GM19463 (cell line): ENCODE results near the gene RHNO1.
A peak's percentile ranks its signal among the peaks of the same experiment; 100 is the strongest.
"Not testable (repeated sequence)": the region's sequence is repeated elsewhere in the genome, so short reads cannot be mapped to it uniquely, and the experiment has no call there.

Source experiments
- ATAC-seq: cut with Tn5 transposase; IDR thresholded peaks from one replicate; pipeline ENCODE4 v1.9.1; 2021; ENCODE audit warnings: mild to moderate bottlenecking, moderate library complexity; ENCODE audit not compliant: unreplicated experiment

RHNO1 gene

GRCh38 chr12:2858334-2858733 lies 18.7 kb upstream of the RHNO1 start:
- no peak for ATAC-seq

- ATAC-seq: no peak
These were observed 18.0 kb upstream of the RHNO1 start for GRCh38 chr12:2858944-2859421.

GRCh38 chr12:2860170-2860569 lies 16.9 kb upstream of the RHNO1 start:
- no peak for ATAC-seq

GRCh38 chr12:2862876-2863275 lies 14.1 kb upstream of the RHNO1 start:
- no peak for ATAC-seq

DNA sequence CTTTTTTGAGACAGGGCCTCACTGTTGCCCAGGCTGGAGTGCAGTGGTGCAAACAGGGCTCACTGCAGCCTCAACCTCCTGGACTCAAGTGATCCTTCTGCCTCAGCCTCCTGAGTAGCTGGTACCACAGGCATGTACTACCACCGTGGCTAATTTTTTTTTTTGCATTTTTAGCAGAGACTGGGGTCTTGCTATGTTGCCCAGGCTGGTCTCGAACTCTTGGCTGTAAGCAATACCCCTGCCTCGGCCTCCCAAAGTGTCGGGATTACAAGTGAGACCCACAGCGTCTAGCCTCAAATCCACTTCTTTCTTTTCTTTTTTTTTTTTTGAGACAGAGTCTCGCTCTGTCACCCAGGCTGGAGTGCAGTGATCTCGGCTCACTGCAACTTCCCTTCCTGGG lies 13.6 kb upstream of the RHNO1 start:
- not testable (repeated sequence) for ATAC-seq

DNA sequence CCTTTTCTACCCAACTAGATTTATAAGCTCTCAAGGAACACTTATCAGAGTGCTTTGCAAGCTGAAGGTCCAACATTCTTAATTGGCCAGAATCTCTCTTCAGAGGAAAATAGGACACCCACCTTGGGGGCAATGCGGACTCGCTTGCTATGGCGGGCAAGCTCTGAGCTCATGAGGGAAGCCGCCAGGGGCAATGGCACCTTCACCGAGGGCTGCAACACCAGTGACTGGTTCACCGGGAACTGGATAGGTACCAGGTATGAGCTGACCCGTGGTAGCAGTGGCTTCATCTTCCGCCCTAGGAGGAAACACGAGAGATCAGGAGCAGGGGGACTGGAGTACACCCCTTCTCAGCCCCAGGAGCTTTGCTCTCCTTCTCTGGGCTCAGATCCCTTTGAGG lies 12.8 kb upstream of the RHNO1 start:
- ATAC-seq: no peak

- not testable (repeated sequence) for ATAC-seq
These were observed 7.9 kb upstream of the RHNO1 start for GRCh38 chr12:2868986-2869632.

- ATAC-seq: peak; percentile 25
These were observed 484 bp upstream of the RHNO1 start for GRCh38 chr12:2876431-2877046.

GRCh38 chr12:2877953-2878732 lies 1.1 kb downstream of the RHNO1 start:
- no peak for ATAC-seq

DNA sequence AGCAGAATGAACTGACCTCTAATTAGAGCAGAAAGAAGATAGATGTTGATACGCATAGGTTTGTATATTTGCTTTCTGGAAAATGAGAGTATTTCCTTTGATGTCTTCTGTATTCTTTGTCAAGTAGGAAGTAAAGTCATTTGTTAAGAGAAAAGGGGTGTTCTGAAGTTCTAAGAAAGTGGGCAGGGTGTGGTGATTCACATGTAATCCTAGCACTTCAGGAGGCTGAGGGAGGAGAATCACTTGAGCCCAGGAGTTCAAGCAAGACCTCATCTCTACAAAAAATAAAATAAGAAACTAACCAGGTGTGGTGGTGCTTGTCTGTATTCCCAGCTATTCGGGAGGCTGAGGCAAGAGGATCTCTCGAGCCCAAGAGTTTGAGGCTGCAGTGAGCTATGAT lies 2.8 kb downstream of the RHNO1 start:
- ATAC-seq: no peak

DNA sequence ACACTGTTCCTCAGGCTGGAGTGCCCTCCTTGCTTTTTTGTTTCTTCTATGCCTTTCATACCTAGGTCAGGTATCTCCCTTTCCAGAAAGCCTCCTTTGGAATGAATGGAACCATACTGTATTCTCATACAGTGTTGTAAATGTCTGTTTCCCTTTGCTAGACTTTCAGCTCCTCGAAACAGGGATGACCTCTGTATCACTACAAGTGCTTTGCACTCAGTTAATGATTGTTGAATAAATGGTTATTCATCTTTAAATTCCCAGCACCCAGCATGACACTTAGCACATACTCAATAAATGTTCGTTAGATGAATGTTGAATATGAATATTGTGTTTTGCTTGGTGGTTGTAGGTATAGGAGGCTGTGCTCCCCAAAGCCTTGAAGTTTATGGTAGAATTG lies 7.8 kb downstream of the RHNO1 start:
- no peak for ATAC-seq

GRCh38 chr12:2886768-2887450 lies 9.9 kb downstream of the RHNO1 start:
- ATAC-seq: no peak

GRCh38 chr12:2890001-2890387 lies 13.0 kb downstream of the RHNO1 start:
- no peak for ATAC-seq

DNA sequence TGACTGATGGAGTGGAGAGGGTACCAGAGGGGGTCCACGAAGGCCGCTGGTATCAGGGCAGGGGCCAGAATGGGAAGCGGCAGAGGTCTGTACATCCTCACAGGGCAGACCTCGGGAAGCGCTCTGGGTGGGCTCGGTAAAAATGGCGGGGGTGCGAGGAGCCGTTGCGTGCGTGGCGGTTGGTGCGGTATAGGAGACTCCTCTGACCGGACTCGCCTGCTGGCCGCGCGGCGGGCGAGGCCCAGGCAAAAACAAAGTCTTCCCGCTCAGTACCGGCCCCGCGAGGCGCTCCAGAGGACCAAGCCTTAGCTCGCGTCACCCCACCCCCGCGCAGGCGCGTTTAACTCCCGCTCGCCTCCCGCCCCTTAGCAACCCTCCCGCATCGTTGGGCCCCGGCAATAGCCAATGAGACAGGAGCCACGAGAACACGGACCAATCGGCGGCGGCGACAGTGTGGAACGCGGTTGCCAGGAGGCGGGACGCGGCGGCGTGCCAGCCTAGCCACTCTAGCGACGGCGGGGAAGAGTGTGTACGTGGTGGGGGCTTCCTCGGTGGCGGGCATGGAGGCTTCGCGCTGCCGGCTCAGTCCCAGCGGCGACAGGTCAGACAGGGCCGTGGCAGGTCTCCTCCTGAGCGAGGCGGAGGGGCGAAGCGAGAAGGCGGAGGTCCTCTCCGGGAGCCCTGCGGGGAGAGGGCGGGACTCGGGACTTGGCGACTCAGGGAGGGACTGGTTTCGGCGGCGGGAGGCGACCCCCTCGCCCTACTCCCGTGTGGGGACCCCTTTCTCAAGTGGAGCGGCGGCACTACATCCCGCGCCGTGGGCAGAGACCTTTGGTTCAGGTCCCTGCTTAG lies 13.6 kb downstream of the RHNO1 start, which contains the start of gene TULP3:
Gene TULP3 (plus strand): TSS at position 504 of the 852 bp plus-strand sequence. CDS start 57 bp downstream, at position 561.
- ATAC-seq: peak; percentile 98

DNA sequence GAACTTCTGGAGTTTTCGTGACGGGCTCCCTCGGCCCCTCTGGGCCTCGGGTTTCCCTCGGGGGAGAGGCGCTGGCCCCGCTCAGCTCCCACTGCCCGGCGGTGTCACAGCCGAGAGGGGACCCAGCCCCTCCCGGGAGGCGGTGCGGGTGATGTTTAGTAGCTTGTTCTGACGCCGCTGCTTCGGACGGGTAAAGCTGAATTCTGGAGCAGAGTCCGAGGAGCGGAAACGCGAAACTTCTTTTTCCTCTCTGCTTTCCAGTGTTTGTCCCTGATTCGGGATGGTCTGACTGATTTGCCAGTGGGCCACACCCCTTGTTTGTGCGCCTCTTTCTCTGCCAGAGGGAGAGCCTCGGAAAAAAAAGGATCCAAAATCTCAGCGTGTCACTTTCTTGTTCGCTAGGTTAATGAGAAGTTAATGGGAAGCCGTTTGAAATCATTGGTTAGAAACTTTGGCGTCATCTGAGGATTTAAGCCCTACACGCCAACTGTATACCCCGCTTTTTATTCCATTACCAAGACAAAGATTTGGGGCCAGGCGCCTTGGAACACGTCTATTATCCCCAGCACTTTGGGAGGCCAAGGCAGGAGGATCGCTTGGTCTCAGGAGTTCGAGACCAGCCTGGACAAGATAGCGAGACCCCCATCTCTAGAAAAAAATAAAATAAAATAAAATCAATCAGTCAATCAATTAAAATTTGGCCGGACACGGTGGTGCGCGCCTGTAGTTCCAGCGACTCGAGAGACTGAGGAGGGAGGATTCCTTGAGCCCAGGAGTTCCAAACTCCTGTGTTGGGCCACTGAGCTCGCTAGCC lies 14.4 kb downstream of the RHNO1 start:
- ATAC-seq: peak; percentile 12

DNA sequence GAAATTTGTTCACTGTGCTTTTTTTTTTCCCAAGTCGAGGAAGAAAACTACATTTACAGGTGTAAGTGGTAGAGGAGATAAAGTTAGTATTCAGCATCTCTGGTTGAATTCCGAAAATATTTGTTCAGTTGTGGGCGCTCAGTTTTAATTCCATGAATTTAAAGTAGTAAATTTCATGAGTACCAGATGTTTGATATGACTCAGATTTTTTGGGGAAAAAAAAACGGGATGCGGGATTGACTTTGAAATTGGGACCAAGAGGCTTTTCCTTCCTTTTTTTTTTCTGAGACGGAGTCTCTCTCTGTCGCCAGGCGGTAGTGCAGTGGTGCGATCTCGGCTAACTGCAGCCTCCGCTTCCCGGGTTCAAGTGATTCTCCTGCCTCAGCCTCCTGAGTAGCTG lies 15.2 kb downstream of the RHNO1 start:
- no peak for ATAC-seq

- ATAC-seq: no peak
These were observed 16.0 kb downstream of the RHNO1 start for GRCh38 chr12:2893007-2893406.

DNA sequence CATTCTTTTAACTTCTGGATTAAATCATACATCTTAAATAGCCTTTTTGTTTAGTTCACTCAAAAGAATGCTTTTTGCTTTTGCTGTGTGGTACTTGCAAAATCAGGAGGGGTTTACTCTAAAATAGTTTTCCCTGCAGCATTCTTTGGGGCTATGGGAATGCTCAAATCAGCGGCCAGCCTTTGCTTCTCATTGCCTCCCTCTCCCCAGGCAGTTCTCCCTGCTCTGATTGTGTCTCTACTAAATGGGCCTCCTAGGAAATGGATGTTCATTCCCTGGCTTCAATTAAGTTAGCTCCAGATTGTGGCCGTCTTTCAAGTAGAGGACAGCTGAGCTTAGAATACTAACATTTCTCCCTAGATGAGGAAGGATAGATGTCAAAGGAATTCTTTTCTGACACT lies 18.0 kb downstream of the RHNO1 start:
- no peak for ATAC-seq

GRCh38 chr12:2895511-2895910 lies 18.5 kb downstream of the RHNO1 start:
- ATAC-seq: no peak

DNA sequence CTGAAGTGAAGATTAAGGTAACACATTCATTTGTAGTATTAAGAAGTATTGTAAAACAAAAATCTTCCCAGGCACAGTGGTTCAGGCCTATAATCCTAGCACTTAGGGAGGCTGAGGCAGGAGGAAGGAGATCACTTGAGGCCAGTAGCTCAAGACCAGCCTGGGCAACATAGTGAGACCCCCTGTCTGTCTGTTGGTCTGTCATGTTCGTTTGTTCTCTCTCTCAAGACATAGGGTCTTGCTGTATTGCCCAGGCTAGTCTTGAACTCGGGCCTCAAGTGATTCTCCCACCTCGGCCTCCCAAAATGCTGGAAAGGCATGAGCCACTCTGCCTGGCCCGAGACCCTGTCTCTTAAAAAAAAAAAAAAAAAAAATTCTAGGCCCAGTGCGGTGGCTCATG lies 20.4 kb downstream of the RHNO1 start:
- ATAC-seq: no peak
